ENCODE measurements around the gene SORCS2. TPM values are rescaled to one million over a fixed set of nuclear protein-coding genes. Genes with fewer than 3 reads are reported as not detected.

Gene SORCS2
- total and polyA plus RNA-seq, 2 experiments from 2014 or later, result 0.92 to 6.9 TPM

DNA sequence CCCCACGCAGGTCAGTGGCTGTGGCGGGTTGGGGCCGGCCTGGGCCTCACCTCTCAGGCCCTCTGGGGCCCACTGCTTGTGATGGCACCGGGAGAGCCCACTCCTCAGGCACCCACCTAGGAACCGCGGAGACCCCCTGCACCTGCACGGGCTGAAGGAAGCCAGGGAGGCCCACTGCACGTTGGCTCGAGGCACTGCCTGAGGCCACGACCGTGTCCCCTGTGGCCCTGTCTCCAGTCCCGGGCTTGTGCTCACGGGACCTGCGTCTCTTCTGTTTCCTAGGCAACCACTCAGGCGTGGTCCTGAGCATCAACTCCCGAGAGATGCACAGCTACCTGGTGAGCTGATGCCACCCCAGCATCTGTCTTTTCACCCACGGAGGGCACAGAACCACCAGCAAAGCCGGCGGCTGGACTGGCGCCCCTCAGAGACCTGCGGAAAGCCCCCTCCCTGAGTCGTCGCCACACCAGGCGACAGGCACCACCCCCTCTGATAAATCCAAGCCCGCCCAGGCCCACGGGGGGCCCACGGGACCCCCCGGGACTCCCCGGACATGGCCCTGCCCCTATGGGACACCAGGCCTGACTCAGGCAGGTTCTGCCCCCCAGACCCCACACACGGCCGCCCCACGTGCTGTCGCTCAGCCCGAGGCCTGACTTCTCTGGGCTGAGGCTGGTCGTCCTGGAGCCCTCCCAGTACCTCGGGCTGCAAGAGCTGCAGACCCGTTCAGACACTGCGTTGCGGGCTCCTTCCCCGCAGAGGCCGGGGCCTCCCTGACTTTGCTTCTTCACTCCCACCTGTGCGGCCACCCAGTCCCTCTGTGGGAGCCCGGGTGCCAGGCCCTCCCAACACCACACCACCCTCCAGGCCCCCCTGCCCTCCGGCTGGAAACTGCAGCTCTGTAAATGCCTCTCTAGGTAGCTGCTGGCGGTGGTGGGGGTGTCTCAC, 547.9 kb downstream of the SORCS2 start:
- Histone ChIP-seq H3K4me3 (no peak overlapping the region), H3K4me1 (ENCODE audit: low read depth) (no peaks in the 10 kb centered on the region), H3K9me3 (ENCODE audit: low read depth) (no peaks in the 10 kb centered on the region), H3K27me3 (no peaks in the 10 kb centered on the region), H3K36me3 (no peaks in the 10 kb centered on the region), H3K27ac (no peak overlapping the region)
- no peak for TF ChIP-seq CTCF (IDR thresholded peaks at IDR 0.05; ENCODE audit: low read depth, low read length)
- DNase-seq (ENCODE audit: low read depth in 1 of 2, low spot score in 1 of 2), result no peak

DNA sequence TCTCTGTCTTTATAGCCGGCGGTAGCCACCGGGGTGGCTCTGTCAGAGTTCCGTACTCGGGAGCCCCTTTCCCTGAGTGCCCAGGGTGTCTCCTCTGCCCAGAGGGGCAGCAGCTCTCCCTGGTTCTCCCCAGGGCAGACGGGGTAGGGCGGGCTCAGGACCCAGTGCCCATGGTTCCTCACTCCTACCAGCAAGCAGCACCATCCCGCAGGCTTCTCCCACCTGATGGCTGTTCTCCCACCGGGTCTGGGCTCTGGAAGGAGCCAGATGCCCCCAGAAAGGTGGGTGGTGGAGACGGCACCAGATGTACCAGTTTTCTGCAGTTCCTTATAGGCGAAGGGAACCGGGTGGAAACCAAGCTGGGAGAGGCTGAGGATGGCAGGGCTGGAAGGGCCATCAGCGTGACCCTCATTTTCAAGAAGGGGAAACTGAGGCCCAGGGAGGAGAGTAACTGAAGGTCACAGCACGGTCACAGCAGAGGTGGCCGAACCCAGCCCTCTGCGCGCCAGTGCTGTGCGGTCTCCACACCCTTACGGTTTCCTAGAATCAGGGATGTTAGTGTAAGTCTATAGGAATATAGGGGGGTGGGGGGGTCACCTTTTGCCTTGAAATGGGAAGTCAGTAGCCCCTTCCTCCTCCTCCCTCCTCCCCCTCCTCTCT, 548.7 kb downstream of the SORCS2 start:
- no peaks in the 10 kb centered on the region for H3K4me1 ChIP-seq (ENCODE audit: low read depth)
- no peak overlapping the region for H3K4me3 ChIP-seq
- TF ChIP-seq CTCF (IDR thresholded peaks at IDR 0.05; ENCODE audit: low read depth, low read length), result no peak
- no peak for DNase-seq (ENCODE audit: low read depth in 1 of 2, low spot score in 1 of 2)
- no peaks in the 10 kb centered on the region for H3K27me3 ChIP-seq
- H3K27ac ChIP-seq, result no peak overlapping the region
- H3K36me3 ChIP-seq, result no peaks in the 10 kb centered on the region
- H3K9me3 ChIP-seq (ENCODE audit: low read depth), result no peaks in the 10 kb centered on the region

GRCh38 chr4:7741946-7742806, 549.8 kb downstream of the SORCS2 start:
- Histone ChIP-seq H3K4me1 (ENCODE audit: low read depth) (no peaks in the 10 kb centered on the region), H3K36me3 (no peaks in the 10 kb centered on the region), H3K9me3 (ENCODE audit: low read depth) (no peaks in the 10 kb centered on the region), H3K27ac (no peak overlapping the region), H3K27me3 (no peaks in the 10 kb centered on the region), H3K4me3 (no peak overlapping the region)
- no peak for DNase-seq (ENCODE audit: low read depth in 1 of 2, low spot score in 1 of 2)
- no peak for TF ChIP-seq CTCF (IDR thresholded peaks at IDR 0.05; ENCODE audit: low read depth, low read length)

GRCh38 chr4:7742807-7743280, 550.5 kb downstream of the SORCS2 start:
- H3K27me3 ChIP-seq, result no peaks in the 10 kb centered on the region
- no peak overlapping the region for H3K27ac ChIP-seq
- no peak overlapping the region for H3K4me3 ChIP-seq
- H3K4me1 ChIP-seq (ENCODE audit: low read depth), result no peaks in the 10 kb centered on the region
- no peaks in the 10 kb centered on the region for H3K36me3 ChIP-seq
- DNase-seq (ENCODE audit: low read depth in 1 of 2, low spot score in 1 of 2), result no peak
- no peak for TF ChIP-seq CTCF (IDR thresholded peaks at IDR 0.05; ENCODE audit: low read depth, low read length)
- no peaks in the 10 kb centered on the region for H3K9me3 ChIP-seq (ENCODE audit: low read depth)

DNA sequence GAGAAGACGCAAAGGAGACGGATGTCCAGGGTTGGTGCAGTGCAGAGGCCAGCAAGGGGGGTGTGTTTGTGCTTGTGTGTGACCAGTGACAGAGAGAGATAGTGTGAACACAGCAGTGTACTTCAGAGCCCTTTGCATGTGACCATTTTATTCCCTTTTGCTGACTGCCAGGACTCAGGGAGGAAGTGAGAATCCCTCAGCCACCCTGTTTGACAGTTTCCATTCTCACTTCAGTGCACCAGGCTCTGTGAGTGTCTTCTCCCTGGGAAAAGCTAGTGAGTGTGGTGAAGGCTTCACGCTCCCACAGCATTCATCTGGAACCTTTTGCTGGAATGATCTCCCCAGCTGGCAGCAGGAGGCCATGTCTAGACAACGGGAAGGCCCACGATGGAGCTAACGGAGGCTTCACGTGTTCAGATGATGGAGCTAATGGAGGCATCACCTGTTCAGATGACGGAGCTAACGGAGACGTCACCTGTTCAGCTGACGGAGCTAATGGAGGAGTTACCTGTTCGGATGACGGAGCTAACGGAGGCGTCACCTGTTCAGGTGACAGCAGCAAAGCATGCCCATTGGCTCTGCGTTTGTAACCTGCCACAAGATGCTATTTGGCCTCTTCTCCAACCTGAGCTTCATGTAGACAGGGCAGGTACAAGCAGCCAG, 551.9 kb downstream of the SORCS2 start:
- DNase-seq (ENCODE audit: low read depth in 1 of 2, low spot score in 1 of 2), result no peak
- H3K36me3 ChIP-seq, result no peaks in the 10 kb centered on the region

More for the DNA sequence above, 551.9 kb downstream of the SORCS2 start:
- Histone ChIP-seq H3K4me1 (ENCODE audit: low read depth) (no peaks in the 10 kb centered on the region), H3K27ac (no peak overlapping the region), H3K4me3 (no peak overlapping the region), H3K27me3 (no peaks in the 10 kb centered on the region), H3K9me3 (ENCODE audit: low read depth) (no peaks in the 10 kb centered on the region)
- TF ChIP-seq CTCF (IDR thresholded peaks at IDR 0.05; ENCODE audit: low read depth, low read length), result no peak

Measured in cardiac muscle cell (in vitro differentiated cells and primary cell).